Upper lobe of left lung (tissue), 6 donors: ENCODE results near the gene SYT9. TPM values are rescaled to one million over a fixed set of nuclear protein-coding genes. Genes with fewer than 3 reads are reported as not detected.

Experiments
- ATAC-seq, 2 donors: fragments of 200-7000 bp; cut with Tn5 transposase; one replicate each; pipeline ENCODE4 v1.9.1; 2022; ENCODE audit warnings: mild to moderate bottlenecking in 2 of 2, moderate library complexity in 2 of 2; ENCODE audit not compliant: low FRiP score in 2 of 2
- DNase-seq, 2 donors: peaks; one replicate each; pipeline ENCODE4 v3.0.0-alpha.2; 2019 to 2020
- H3K27ac ChIP-seq, 4 donors: fragments of 200-600 bp; sonication (generic); one replicate each; pipeline ENCODE4 v1.5.1; 2016 to 2019
- H3K27me3 ChIP-seq, 4 donors: fragments of 200-600 bp; sonication (generic); one replicate each; pipeline ENCODE4 v1.5.1; 2017 to 2019
- H3K36me3 ChIP-seq, 4 donors: fragments of 200-600 bp; sonication (generic); one replicate each; pipeline ENCODE4 v1.5.1; 2016 to 2019
- H3K4me1 ChIP-seq, 4 donors: fragments of 200-600 bp; sonication (generic); one replicate each; pipeline ENCODE4 v1.5.1; 2018 to 2019
- H3K4me3 ChIP-seq, 4 donors: fragments of 200-600 bp; sonication (generic); one replicate each; pipeline ENCODE4 v1.5.1; 2017 to 2019; ENCODE audit warnings: mild to moderate bottlenecking in 2 of 4, moderate library complexity in 1 of 4
- H3K9me3 ChIP-seq, 4 donors: fragments of 200-600 bp; sonication (generic); one replicate each; pipeline ENCODE4 v1.5.1; 2018 to 2019
- CTCF ChIP-seq, 6 experiments: fragments of 450-650 bp in 4 of 6; fragments of 200-600 bp in 2 of 6; sonication (generic) in 2 of 6; IDR thresholded peaks; one replicate each; pipeline ENCODE4 v1.5.1; 2016 to 2019; ENCODE audit warnings: antibody characterized with exemption in 6 of 6
- EP300 ChIP-seq, 4 donors: sonication (generic); formaldehyde crosslinking; IDR thresholded peaks; one replicate each; pipeline ENCODE4 v1.5.1; 2017; ENCODE audit warnings: antibody characterized with exemption in 4 of 4, control low read depth in 2 of 4
- POLR2A ChIP-seq, 4 donors: fragments of 450-650 bp; IDR thresholded peaks; one replicate each; pipeline ENCODE4 v1.5.1; 2016 to 2017; ENCODE audit warnings: antibody characterized with exemption in 4 of 4, mild to moderate bottlenecking in 2 of 4
- POLR2AphosphoS5 ChIP-seq, 2 donors: sonication (generic); formaldehyde crosslinking; IDR thresholded peaks; one replicate each; pipeline ENCODE4 v1.5.1; 2017; ENCODE audit warnings: antibody characterized with exemption in 2 of 2
- whole genome bisulfite sequencing, 2 donors: methylation state at CpG; one replicate each; pipeline ENCODE4 v1.1.5; 2017 to 2018; 5-methylcytosine and 5-hydroxymethylcytosine counted together
- total RNA-seq, 6 donors: library from RNA; depleted of rRNA in 4 of 6; stranded (reverse); fragments of >200 nt in 4 of 6; gene quantifications; one replicate each; pipeline versions ENCODE4 v1.1.0 to v1.2.1, GENCODE V29; 2016 to 2021
- donor health status: DM: no; HTN: no; CAD: no; lungs with moderate emphysema.
- donor health status: DM: no; HTN: yes; CAD: no; lungs with severe emphysema.

Gene SYT9
- total RNA-seq, 6 donors from 2014 or later = 0.27 to 0.30 TPM; not detected in 4

- ATAC-seq = no peak
- 89 to 95% methylated on average over 7 of the region's 7 CpGs for WGBS, 2 donors
- H3K36me3 ChIP-seq = no peaks in the 10 kb centered on the region
- no peak overlapping the region for H3K27ac ChIP-seq
- H3K27me3 ChIP-seq = no peaks in the 10 kb centered on the region
- no peaks in the 10 kb centered on the region for H3K4me1 ChIP-seq
- TF ChIP-seq POLR2AphosphoS5 (IDR thresholded peaks at IDR 0.05) (no peak), POLR2A (IDR thresholded peaks at IDR 0.05) (no peak), EP300 (IDR thresholded peaks at IDR 0.05) (no peak), CTCF (IDR thresholded peaks at IDR 0.05) (no peak)
- no peak overlapping the region for H3K4me3 ChIP-seq
- no peaks in the 10 kb centered on the region for H3K9me3 ChIP-seq
- no peak for DNase-seq
Observed at GRCh38 chr11:7471071-7471470, 219.4 kb downstream of the SYT9 start.

DNA sequence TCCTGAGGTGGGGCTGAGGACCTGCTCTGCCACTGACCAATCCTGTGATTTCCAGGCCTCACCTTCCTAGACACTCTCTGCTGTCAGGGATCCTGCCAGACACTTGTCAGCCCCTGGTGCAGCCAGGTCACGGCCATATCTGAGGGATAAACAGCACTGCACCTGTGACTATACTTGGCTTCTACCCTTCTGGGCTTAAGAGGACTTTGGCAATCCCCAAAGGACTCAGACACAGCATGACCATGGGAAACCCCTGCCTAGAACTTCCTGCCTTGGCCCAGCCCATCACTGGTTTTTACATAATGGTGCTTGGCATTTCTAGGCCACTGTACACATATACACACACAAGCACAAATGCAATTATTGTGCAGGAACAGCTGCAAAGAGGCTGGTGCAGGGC lies 222.0 kb downstream of the SYT9 start:
- Histone ChIP-seq H3K27ac (no peak overlapping the region), H3K4me3 (no peak overlapping the region), H3K27me3 (no peaks in the 10 kb centered on the region), H3K9me3 (no peaks in the 10 kb centered on the region), H3K4me1 (no peaks in the 10 kb centered on the region), H3K36me3 (no peaks in the 10 kb centered on the region)
- DNase-seq (no peak), ATAC-seq (no peak)
- 47% methylated on average over 1 of the region's 1 CpG; no CpG with 5 or more reads in 1 of the 2 donors for WGBS, 2 donors
- no peak for TF ChIP-seq EP300 (IDR thresholded peaks at IDR 0.05)
- no peak for TF ChIP-seq POLR2AphosphoS5 (IDR thresholded peaks at IDR 0.05)
- no peak for TF ChIP-seq POLR2A (IDR thresholded peaks at IDR 0.05)

GRCh38 chr11:7480113-7480512 lies 228.4 kb downstream of the SYT9 start:
- H3K9me3 ChIP-seq = no peaks in the 10 kb centered on the region
- DNase-seq (no peak), ATAC-seq (no peak)
- H3K27me3 ChIP-seq = no peaks in the 10 kb centered on the region
- TF ChIP-seq POLR2A (IDR thresholded peaks at IDR 0.05) (no peak), POLR2AphosphoS5 (IDR thresholded peaks at IDR 0.05) (no peak), EP300 (IDR thresholded peaks at IDR 0.05) (no peak), CTCF (IDR thresholded peaks at IDR 0.05) (no peak)
- no peaks in the 10 kb centered on the region for H3K36me3 ChIP-seq
- no peak overlapping the region for H3K27ac ChIP-seq
- WGBS, 2 donors = 51 to 66% methylated on average over 2 of the region's 2 CpGs
- H3K4me3 ChIP-seq = no peak overlapping the region
- peaks cover 0 to 4% (median 0%) of the 10 kb centered on the region in 4 donors for H3K4me1 ChIP-seq

DNA sequence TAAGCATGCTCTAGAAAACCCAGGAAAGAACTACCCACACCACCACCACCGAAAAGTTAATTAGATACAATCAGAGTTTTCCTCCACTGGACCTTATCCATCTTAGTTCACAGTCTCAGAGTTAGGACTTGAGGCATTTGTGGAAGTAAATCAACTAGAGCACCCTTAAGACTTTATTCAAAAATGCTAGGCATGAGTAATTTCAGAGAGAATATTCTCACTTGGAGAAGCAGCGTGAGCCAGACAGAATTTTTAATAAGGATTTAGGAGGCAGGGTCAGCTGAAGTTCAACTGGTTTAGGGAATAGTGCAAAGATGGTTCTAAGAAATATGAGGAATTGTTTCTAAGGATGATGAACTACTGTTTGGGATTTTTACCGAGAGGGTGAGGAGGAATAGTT lies 232.4 kb downstream of the SYT9 start:
- no peak overlapping the region for H3K4me3 ChIP-seq
- peaks cover 0 to 4% (median 0%) of the 10 kb centered on the region in 4 donors for H3K4me1 ChIP-seq
- H3K36me3 ChIP-seq = no peaks in the 10 kb centered on the region
- H3K27me3 ChIP-seq = no peaks in the 10 kb centered on the region
- DNase-seq (no peak), ATAC-seq (no peak)
- H3K9me3 ChIP-seq = no peaks in the 10 kb centered on the region
- peak overlapping the region in 1 of 4 donors; percentile 19 for H3K27ac ChIP-seq
- TF ChIP-seq POLR2A (IDR thresholded peaks at IDR 0.05) (no peak), POLR2AphosphoS5 (IDR thresholded peaks at IDR 0.05) (no peak), EP300 (IDR thresholded peaks at IDR 0.05) (no peak), CTCF (IDR thresholded peaks at IDR 0.05) (no peak)
- WGBS, 2 donors = 80 to 82% methylated on average over 3 of the region's 3 CpGs

GRCh38 chr11:7484645-7485044 lies 232.9 kb downstream of the SYT9 start:
- 59 to 70% methylated on average over 3 of the region's 3 CpGs for WGBS, 2 donors
- TF ChIP-seq EP300 (IDR thresholded peaks at IDR 0.05) (no peak), POLR2AphosphoS5 (IDR thresholded peaks at IDR 0.05) (no peak), CTCF (IDR thresholded peaks at IDR 0.05) (no peak), POLR2A (IDR thresholded peaks at IDR 0.05) (no peak)
- ATAC-seq (no peak), DNase-seq (no peak)
- Histone ChIP-seq H3K36me3 (no peaks in the 10 kb centered on the region), H3K4me1 (peaks cover 0 to 4% (median 0%) of the 10 kb centered on the region in 4 donors), H3K27ac (peak overlapping the region in 1 of 4 donors; percentile 19), H3K4me3 (no peak overlapping the region), H3K9me3 (no peaks in the 10 kb centered on the region), H3K27me3 (no peaks in the 10 kb centered on the region)
